NCI-H82 treated with DMSO at 0.1 percent for 48 hours (cell line): ENCODE results near the gene ZNRF2.
A peak's percentile ranks its signal among the peaks of the same experiment; 100 is the strongest.
"Not testable (repeated sequence)": the region's sequence is repeated elsewhere in the genome, so short reads cannot be mapped to it uniquely, and the experiment has no call there.

ENCODE experiments used
- DNase-seq: peaks from one replicate; lab custom pipeline; 2025; ENCODE audit not compliant: unreplicated experiment; lab: John Stamatoyannopoulos, UW

ZNRF2 gene

GRCh38 chr7:30260246-30260768 is 24.1 kb upstream of the ZNRF2 start:
- peak; percentile 40 for DNase-seq

GRCh38 chr7:30263090-30263710 is 21.2 kb upstream of the ZNRF2 start:
- DNase-seq = no peak

- DNase-seq = no peak
Measured at GRCh38 chr7:30264052-30264451, 20.3 kb upstream of the ZNRF2 start.

GRCh38 chr7:30265189-30265588 is 19.2 kb upstream of the ZNRF2 start:
- DNase-seq = not testable (repeated sequence)

GRCh38 chr7:30266686-30267085 is 17.7 kb upstream of the ZNRF2 start:
- no peak for DNase-seq

- DNase-seq = no peak
Measured at GRCh38 chr7:30268586-30268985, 15.8 kb upstream of the ZNRF2 start.

- no peak for DNase-seq
Measured at GRCh38 chr7:30269490-30269889, 14.9 kb upstream of the ZNRF2 start.

GRCh38 chr7:30270921-30271320 is 13.5 kb upstream of the ZNRF2 start:
- no peak for DNase-seq

GRCh38 chr7:30272126-30272525 is 12.3 kb upstream of the ZNRF2 start:
- DNase-seq = no peak

- no peak for DNase-seq
Measured at GRCh38 chr7:30273552-30273951, 10.8 kb upstream of the ZNRF2 start.

GRCh38 chr7:30274641-30275040 is 9.8 kb upstream of the ZNRF2 start:
- no peak for DNase-seq

GRCh38 chr7:30276203-30276900 is 8.0 kb upstream of the ZNRF2 start:
- peak; percentile 23 for DNase-seq

- DNase-seq = no peak
Measured at GRCh38 chr7:30278376-30278775, 6.0 kb upstream of the ZNRF2 start.

- no peak for DNase-seq
Measured at GRCh38 chr7:30278849-30279652, 5.3 kb upstream of the ZNRF2 start.

GRCh38 chr7:30279653-30279904 is 4.8 kb upstream of the ZNRF2 start:
- DNase-seq = no peak

GRCh38 chr7:30280631-30281030 is 3.8 kb upstream of the ZNRF2 start:
- DNase-seq = peak; percentile 51

- DNase-seq = no peak
Measured at GRCh38 chr7:30281263-30281662, 3.1 kb upstream of the ZNRF2 start.

- no peak for DNase-seq
Measured at GRCh38 chr7:30281791-30282190, 2.6 kb upstream of the ZNRF2 start.

GRCh38 chr7:30282735-30283134 is 1.7 kb upstream of the ZNRF2 start:
- no peak for DNase-seq

- no peak for DNase-seq
Measured at GRCh38 chr7:30285067-30285535, 704 bp downstream of the ZNRF2 start.

GRCh38 chr7:30285536-30286284 is 1.3 kb downstream of the ZNRF2 start:
- DNase-seq = no peak
